HG03432 (cell line): Measurements from ENCODE around the gene MLLT10.
A peak's percentile ranks its signal among the peaks of the same experiment; 100 is the strongest.
"Not testable (repeated sequence)": the region's sequence is repeated elsewhere in the genome, so short reads cannot be mapped to it uniquely, and the experiment has no call there.

Experiments used
- ATAC-seq: cut with Tn5 transposase; IDR thresholded peaks from one replicate; pipeline ENCODE4 v1.9.1; 2021; ENCODE audit warnings: mild to moderate bottlenecking, moderate library complexity; ENCODE audit not compliant: unreplicated experiment

The MLLT10 gene

DNA sequence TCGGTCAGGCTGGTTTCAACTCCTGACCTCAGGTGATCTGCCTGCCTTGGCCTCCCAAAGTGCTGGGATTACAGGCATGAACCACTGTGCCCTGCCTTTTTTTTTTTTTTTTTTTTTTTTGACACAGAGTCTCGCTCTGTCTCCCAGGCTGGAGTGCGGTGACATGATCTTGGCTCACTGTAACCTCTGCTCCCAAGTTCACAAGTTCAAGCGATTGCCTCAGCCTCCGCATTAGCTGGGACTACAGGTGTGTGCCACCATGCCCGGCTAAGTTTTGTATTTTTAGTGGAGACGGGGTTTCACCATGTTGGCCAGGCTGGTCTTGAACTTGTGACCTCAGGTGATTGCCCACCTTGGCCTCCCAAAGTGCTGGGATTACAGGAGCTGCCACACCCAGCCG, 94.6 kb downstream of the MLLT10 start:
- not testable (repeated sequence) for ATAC-seq

DNA sequence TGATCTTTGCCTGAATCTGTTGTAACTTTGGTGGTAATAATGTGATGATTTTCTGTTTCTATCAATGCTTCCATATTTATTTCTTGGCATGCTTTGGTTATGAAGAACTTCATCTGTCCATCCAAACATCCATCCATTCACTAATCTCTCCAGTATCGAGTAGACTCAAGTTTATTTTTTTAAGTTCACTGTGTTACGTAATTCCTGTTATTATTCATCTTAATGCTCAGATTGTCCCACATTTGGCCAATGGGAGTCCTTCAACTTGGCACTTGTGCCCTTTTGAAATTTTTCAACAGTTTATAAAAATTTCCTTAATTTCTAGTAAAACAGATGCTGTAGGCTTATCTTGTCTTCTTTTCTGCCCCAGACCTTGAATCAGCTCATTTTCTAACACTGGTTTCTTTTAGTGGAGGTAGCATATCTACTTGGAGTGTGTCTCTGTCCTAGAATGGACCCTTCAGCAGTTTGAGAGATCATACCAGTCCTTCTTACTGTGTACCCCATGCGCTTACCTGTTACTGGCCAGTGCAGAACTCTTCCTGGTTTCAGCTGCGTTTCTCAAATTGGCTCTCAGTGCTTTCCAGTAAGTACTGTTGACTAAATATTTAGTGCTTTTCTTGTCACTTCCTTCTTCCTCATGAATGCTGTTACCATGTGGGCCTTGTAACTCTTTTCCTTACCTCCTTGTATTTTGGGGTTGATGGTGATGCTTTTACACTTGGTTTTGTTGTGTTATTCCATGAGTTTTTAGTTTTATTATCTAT, 100.8 kb downstream of the MLLT10 start:
- ATAC-seq, result no peak

DNA sequence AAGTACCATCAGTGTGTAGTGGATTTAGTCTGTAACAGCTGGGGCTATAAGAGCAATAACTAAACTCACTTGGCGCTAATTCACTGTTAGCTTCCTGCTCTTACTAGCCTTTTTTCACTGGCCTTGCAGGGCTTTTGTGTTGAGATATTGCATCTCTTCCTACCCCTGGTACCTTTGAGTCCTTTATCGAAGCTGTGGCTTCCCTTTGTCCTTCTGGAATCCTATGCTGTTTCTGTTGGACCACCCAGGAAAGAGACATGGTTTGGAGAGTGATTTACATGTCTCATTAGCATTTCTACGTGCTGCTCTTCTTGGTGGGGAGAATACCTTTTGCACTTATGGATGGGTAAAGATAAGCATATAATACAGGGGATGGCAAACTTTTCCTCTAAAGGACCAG, 103.8 kb downstream of the MLLT10 start:
- ATAC-seq, result no peak

DNA sequence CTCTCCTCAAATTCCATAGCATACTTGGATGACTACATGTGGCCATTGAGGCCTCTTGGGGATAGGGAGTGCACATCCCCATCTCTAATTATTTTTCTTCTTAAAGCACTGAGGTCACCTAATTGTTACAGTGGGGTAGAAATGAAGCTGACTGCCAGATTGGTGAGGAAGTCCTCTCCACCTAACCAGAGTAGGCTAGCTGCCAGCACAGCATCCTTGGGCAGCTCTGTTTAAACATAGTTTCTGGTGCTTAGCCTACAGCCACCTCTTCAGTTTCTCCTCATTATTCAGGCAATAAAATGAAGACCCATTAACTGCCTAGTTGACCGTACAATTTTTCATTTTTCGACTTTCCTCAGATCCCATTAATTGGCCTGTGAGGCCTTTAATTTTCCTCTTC, 104.6 kb downstream of the MLLT10 start:
- no peak for ATAC-seq

DNA sequence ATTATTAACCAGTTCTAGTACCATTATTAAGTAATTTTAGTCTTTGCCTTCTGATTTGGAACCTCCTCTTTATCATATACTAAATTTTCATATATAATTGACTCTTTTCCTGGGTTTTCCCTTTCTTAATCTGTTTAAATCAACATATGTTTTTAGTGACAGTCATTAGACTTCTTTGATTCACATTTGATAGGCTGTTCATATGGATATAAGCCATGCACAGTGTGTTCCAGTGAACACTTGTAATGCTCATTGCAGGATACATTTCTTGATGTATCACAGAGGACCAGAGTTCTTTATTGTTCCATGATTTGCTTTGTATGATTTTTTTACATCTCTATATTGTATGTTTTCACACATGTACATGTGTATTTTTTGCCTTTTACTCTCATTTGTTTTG, 114.0 kb downstream of the MLLT10 start:
- no peak for ATAC-seq

DNA sequence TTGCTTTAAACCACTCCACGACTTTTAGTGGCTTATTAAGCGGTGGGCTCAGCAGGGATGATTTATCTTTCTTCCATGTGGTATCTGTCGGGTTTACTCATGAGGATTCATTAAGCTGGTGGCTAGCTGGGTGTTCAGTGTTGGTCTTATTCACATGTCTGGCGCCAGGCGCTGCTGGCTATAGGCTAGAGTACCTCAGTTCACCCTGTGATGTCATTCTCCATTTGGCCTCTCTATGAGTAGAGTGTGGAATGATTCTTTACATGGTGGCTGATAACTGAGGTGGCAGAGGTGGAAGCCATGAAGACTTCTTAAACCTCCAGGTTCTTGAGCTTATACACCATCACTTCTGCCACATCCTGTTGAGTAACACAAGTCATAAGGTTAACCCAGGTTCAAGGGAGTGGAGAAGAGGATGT, 115.4 kb downstream of the MLLT10 start:
- no peak for ATAC-seq

DNA sequence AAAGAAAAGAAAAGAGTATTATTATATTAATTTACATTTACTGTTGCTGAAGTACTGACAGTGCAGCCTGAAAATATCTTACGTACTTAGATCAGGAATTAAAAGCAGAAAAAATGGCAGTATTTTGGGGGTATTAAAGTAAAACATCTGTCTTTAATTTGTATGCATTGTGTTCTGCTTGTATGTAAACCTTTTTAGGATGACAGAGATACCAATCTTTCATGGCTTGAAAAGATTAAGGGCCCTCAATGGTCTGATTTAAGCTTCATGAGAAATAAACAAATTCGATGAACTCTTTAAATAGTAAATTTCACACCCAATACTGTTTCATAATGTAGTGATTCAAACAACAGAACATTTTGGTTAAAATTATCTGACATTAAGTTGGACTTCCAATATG, 116.3 kb downstream of the MLLT10 start:
- no peak for ATAC-seq

DNA sequence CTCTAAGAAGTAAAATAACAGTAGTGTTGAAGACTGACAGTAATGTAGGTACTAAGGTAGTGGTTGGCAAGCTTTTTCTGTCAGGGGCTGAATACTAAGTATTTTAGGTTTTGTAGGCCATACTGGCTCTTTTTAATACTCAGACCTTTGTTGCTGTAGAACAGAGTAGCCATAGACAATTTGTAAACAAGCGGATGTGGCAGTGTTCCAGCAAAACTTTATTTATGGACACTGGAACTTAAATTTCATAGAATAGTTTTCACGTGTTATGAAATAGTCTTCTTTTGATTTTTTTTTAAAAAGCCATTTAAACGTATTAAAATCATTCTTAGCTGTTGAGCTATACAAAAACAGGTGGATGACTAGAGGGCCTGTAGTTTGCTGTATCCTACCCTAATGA, 121.2 kb downstream of the MLLT10 start:
- no peak for ATAC-seq

DNA sequence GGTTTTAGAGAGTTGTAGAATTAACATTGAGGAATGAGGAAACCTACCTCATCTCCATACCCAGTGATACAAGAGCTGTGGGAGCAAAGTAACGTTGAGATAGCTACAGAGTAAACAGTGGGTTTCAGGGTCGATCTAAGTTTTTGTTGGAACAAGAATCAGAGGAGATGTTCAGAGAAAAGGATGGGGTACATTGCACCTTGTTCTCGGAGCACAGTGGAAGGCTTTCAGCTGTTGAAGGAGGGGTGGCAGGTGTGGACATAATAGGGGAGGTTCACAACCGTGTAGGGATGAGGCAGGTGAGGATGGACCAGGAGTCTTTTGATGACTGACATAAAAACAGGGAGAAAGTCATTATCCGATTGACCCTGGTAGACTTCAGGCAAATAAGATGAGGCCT, 121.7 kb downstream of the MLLT10 start:
- ATAC-seq, result no peak

DNA sequence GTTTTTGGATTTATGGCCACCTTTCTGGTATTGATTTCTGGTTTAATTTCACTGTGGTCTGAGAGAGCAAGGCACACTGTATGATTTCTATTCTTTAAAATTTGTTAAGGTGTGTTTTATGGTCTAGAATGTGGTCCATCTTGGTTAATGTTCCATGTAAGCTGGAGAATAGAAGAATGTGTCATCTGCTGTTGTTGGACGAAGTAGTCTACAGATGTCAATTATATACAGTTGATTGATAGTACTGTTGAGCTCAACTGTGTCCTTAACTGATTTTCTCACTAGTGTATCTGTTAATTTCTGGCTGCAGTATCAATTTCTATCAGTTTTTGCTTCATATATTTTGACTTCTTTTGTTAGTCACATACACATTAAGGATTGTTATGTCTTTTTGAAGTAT, 127.1 kb downstream of the MLLT10 start:
- ATAC-seq, result no peak

DNA sequence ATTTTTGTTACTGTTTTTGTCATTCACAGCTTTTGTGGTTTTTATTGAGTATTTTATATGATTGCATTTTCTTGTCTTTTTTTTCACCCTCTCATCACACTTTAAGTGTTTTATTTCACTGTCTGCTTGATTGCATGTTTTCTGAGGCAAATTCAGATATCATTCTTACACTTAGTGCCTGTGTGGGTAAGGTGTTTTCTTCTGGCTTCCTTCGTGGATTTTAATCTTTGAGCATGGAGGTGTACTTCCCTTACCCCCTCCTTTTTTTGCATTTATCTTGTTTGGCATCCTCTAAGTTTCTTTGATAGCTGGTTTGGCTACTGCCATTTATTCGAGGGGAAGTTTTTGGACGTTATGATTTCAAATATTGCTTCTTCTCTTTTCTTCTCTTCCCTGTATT, 127.9 kb downstream of the MLLT10 start:
- no peak for ATAC-seq

DNA sequence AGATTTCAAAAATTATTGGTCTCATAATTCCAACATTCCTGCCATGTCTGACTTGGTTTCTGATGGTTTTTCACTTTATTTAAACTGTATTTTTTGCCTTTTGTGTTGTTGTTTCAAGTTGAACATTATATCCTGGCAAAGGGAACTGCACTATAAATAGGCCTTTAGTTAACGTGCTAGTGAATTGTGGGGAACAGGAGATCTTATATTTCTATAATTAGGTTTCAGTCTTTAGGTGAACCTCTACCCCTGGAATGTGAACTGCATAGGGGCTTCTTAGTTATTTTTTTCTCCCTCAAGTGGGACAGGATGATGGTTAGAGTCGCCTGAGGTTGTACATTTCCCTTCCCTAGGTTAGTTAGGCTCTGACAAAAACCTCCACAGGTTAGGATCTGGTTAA, 128.6 kb downstream of the MLLT10 start:
- no peak for ATAC-seq

DNA sequence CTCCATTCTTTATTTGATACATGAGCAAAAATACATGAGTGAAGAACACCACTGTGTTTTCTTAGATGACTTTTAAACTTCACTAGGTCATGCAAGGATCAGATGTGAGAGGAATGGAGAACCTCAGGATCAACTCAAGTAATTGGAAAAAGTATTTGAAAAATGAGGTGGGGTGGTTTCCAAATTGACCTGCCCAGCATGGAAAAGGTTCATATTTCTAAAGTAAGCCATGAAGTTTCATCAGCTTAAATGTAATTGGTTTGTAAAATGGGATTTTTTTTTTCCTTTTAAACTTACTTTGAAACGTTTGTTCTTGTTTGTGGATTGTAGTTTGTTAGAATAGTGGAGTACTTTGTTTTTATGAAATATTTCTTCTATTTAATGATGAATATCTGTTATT, 134.8 kb downstream of the MLLT10 start:
- ATAC-seq, result no peak

DNA sequence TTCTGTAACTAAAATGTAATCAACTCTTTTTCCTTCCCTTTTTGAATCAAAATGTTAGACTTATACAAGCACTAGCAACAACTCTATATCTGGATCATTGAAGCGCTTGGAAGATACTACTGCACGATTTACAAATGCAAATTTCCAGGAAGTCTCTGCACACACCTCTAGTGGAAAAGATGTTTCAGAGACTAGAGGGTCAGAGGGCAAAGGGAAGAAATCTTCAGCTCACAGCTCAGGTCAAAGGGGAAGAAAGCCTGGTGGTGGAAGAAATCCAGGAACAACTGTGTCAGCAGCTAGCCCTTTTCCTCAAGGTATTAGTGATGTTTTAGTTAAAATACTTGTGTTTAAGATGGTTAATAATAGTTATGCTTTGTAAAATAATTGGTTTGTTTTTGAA, 136.4 kb downstream of the MLLT10 start:
- ATAC-seq, result no peak

DNA sequence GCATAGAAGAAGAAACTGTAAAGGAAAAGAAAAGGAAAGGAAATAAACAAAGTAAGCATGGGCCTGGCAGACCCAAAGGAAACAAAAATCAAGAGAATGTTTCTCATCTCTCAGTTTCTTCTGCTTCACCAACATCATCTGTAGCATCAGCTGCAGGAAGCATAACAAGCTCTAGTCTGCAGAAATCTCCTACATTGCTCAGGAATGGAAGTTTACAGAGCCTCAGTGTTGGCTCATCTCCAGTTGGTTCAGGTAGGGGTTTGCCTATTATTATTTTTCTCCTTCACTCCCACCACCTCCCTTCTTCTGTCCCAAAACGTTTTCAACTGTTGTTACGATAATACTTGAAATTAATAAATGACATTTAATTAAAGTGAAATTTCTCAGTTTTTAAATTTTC, 139.6 kb downstream of the MLLT10 start:
- ATAC-seq, result no peak

DNA sequence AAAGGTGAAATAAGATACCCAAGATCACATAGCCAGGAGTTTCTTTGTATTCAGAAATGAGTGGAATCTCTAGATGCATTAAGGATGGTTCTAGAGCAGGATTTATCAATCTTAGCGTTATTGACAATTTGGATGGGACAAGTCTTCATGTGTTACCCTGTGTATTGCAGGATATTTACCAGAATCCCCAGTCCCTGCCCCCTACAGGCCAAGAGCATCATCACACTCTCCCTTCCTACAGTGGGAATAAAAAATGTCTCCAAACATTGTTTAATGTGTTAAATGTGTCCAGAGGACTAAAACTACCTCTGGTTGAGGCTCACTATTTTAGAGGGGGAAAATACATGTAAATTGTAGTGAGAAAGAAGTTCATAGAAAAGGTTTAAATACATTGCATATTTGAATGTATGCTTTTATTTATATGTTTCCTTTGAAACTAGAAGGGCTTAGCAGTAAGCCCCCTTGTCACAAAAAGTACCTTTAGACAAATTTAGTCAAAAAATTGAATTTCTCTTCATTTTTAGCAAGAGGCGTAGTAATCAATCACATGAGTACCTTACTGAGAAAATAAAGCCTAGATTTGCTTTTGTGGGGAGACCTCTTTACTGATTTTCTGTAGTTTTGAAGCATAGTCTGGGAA, 141.2 kb downstream of the MLLT10 start:
- ATAC-seq, result no peak

DNA sequence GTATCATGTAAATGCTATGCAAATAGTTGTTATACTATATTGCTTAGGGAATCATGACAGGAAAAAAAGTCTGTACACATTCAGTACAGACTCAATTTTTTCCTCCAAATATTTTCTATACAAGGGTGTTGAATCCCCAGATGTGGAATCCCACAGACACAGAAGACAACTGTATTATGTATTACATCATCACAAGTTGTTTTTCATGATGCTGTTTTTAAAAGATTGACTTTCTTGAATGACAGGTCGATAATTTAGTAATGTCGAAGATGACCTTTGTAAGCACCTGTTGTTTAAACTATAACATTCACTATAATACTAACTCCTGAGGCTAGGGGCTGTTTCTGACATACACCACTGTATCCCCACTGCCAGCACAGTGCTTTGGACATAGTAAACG, 143.5 kb downstream of the MLLT10 start:
- ATAC-seq, result no peak

DNA sequence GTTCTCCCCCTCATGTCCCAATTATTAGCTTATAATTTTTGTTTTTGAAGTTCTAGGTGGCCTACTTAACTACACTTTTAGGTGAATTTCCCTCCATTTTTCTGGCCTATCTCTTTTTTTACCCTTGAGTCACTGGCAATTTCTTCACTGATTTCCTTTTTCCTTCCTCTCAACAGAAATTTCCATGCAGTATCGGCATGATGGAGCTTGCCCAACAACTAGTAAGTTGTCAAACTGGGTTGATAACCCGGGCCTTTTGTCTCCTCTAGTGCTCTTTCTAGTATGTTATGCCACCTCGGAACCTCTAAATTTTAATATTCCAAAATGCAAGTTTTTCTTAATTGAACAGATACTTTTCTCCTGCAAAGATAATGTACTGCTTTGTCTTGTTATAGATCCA, 147.1 kb downstream of the MLLT10 start:
- no peak for ATAC-seq

DNA sequence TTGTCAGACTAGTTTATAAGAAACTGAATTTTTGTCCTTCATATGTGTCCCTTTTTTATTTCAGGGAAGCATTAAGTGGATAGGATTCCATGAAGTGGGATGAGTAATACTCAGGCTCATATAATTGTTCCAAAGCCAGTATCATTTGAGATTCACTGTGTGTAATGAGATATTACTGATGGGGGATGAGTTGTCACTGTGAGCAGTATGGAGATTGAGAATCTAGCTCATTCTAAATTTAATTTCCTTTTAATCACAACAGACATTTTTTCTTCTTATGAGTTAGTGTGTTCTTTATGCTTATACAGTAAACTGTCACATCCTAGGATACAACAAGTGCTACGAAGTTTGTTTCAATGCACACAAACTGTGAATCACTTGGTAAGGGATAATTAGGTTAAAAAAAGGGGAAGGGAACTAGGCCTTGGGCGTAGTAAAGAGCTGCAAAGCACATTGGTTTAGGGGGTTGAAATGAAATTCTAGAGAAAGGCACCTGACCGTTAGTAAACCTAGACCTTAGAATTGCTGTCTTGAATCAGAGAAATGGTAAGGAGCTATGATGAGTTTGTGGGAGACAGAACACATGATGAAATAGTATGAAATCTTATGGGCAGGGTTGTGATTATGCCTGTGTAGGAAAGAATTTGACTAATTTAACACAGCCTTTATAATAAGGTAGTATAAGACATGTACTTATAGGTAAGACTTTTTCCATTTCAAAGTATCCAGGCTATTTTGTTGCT, 153.4 kb downstream of the MLLT10 start:
- ATAC-seq, result no peak

DNA sequence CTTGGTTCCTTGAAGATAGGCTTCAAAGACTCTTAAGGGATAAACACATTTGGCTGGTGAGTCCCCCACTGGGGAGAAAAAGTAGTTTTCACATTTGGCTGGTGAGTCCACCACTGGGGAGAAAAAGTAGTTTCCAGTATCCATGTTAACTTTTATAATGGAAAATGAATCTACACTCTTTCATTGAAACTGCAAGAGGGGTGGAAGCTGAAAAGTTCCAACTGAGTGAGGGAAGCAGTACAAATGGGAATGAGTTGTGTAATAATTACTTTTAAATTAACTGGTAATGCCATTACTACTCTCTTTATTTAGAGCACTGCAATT, 153.9 kb downstream of the MLLT10 start:
- no peak for ATAC-seq

DNA sequence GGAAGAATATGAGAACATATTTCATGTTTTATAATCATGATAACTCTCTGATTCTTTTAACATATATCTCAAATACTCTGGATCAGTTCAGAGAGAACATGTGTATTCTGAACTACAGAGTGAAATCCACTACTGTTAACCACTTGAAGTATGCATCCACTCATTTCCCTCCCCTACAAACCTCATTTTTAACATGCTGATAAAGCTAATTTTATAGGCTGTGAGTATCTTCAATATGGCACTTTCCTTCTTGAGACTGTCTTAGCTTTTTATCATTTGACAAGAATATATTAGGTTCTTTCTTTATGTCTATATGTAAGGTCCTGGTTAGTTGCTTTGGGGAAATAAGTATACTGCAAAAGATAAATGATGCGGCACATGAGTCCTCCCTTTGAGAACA, 154.8 kb downstream of the MLLT10 start:
- no peak for ATAC-seq

DNA sequence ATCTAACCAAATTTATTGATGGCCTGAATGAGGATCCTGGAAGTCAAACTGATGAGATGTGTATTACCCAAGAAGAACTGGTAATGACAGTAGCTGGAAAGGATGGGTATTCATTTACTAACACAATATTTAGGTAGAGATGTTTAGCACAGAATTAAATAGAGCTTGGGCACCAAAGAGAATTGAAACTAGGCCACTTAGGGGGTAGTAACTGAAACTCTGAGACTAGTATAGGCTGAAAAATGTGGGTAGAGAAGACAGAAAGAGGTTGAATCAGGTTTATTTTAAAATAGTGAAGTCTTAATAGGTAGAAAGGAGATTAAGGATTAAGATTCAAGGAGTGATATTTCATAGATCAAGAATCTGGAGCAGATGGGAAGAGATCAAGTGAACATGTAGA, 155.8 kb downstream of the MLLT10 start:
- ATAC-seq, result peak; percentile 50
